Calu3 (cell line): ENCODE data around the gene DEGS2. TPM values are rescaled to one million over a fixed set of nuclear protein-coding genes. Genes with fewer than 3 reads are reported as not detected.

Source experiments
- BruUV-seq: library from RNA; stranded (reverse); fragments of 400-500 nt; replicated peaks from 2 replicates; lab custom pipeline; 2021; lab: Mats Ljungman, UMichigan
- CTCF ChIA-PET: fragments of 300-600 bp; sonication (Branson Sonifier 250); formaldehyde crosslinking; loops from one replicate; lab custom pipeline; 2022; ENCODE audit warnings: antibody characterized with exemption; lab: Charles Lee
- DNase-seq: peaks from one replicate; pipeline ENCODE4 v3.0.0; 2022
- H3K27ac Mint-ChIP-seq: one replicate; pipeline ENCODE4 v1.8.0; 2022; ENCODE audit warnings: mixed read lengths; ENCODE audit not compliant: unreplicated experiment
- H3K27me3 Mint-ChIP-seq: one replicate; pipeline ENCODE4 v1.8.0; 2022; ENCODE audit warnings: mixed read lengths; ENCODE audit not compliant: unreplicated experiment
- H3K36me3 Mint-ChIP-seq: one replicate; pipeline ENCODE4 v1.8.0; 2022; ENCODE audit warnings: mild to moderate bottlenecking, moderate library complexity, mixed read lengths; ENCODE audit not compliant: insufficient read depth, unreplicated experiment
- H3K4me1 Mint-ChIP-seq: one replicate; pipeline ENCODE4 v1.8.0; 2022; ENCODE audit warnings: mild to moderate bottlenecking, low read depth, mixed read lengths; ENCODE audit not compliant: unreplicated experiment
- H3K4me3 Mint-ChIP-seq: one replicate; pipeline ENCODE4 v1.8.0; 2022; ENCODE audit warnings: mild to moderate bottlenecking, low read depth, moderate library complexity, mixed read lengths; ENCODE audit not compliant: unreplicated experiment
- H3K9me3 Mint-ChIP-seq: one replicate; pipeline ENCODE4 v1.8.0; 2022; ENCODE audit warnings: low read depth, mixed read lengths; ENCODE audit not compliant: unreplicated experiment
- intact Hi-C: fragments of 100-400 bp; cut with micrococcal nuclease; formaldehyde crosslinking; loops from one replicate; pipeline ENCODE4 v1.10.0; 2022; ENCODE audit not compliant: unreplicated experiment
- total RNA-seq: library from RNA; stranded (reverse); gene quantifications from 2 replicates; pipeline ENCODE4 v1.2.3, GENCODE V29; 2022
- TF ChIP-seq, protein P1 (sequence below): fragments of 200-600 bp; IDR thresholded peaks from one replicate; pipeline ENCODE4 v1.8.0; 2022; ENCODE audit warnings: antibody characterized with exemption; ENCODE audit not compliant: unreplicated experiment

DEGS2 gene
- total RNA-seq, 1 experiment from 2014 or later = 2.5 TPM

DNA sequence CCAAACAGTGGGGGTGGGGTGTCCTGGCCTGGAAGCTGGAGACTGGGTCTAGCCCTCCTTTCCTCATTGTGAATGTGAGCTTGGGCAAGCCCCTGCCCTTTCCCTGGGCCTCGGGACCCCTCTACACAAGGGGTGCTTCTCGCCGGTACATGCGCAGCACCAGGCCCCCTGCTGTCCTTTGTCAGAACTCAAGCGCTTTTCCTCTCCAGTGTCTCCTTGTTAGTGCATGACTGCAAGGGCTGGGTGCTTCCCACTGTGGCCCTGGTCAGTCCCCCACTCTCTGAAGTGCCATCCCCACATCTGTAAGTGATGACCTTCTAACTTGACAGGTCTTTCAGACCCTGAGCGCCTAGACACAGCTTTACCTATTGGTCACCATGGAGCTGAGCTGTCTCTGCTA is 44.2 kb downstream of the DEGS2 start:
- no peaks in the 10 kb centered on the region for H3K36me3 Mint-ChIP-seq
- no peak for DNase-seq
- TF ChIP-seq, protein P1, sequence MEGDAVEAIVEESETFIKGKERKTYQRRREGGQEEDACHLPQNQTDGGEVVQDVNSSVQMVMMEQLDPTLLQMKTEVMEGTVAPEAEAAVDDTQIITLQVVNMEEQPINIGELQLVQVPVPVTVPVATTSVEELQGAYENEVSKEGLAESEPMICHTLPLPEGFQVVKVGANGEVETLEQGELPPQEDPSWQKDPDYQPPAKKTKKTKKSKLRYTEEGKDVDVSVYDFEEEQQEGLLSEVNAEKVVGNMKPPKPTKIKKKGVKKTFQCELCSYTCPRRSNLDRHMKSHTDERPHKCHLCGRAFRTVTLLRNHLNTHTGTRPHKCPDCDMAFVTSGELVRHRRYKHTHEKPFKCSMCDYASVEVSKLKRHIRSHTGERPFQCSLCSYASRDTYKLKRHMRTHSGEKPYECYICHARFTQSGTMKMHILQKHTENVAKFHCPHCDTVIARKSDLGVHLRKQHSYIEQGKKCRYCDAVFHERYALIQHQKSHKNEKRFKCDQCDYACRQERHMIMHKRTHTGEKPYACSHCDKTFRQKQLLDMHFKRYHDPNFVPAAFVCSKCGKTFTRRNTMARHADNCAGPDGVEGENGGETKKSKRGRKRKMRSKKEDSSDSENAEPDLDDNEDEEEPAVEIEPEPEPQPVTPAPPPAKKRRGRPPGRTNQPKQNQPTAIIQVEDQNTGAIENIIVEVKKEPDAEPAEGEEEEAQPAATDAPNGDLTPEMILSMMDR = no peak
- no peaks in the 10 kb centered on the region for H3K9me3 Mint-ChIP-seq
- H3K27me3 Mint-ChIP-seq = no peaks in the 10 kb centered on the region
- CTCF ChIA-PET = interaction anchor here (1.0 kb wide), 1 partner anchor 78 kb away, joined by 3 read pairs; no protein-coding TSS in a partner anchor
- intact Hi-C loops = no loop called here
- no peak overlapping the region for H3K4me3 Mint-ChIP-seq
- H3K27ac Mint-ChIP-seq = no peak overlapping the region
- H3K4me1 Mint-ChIP-seq = no peaks in the 10 kb centered on the region
- BruUV-seq = no TSS peak

DNA sequence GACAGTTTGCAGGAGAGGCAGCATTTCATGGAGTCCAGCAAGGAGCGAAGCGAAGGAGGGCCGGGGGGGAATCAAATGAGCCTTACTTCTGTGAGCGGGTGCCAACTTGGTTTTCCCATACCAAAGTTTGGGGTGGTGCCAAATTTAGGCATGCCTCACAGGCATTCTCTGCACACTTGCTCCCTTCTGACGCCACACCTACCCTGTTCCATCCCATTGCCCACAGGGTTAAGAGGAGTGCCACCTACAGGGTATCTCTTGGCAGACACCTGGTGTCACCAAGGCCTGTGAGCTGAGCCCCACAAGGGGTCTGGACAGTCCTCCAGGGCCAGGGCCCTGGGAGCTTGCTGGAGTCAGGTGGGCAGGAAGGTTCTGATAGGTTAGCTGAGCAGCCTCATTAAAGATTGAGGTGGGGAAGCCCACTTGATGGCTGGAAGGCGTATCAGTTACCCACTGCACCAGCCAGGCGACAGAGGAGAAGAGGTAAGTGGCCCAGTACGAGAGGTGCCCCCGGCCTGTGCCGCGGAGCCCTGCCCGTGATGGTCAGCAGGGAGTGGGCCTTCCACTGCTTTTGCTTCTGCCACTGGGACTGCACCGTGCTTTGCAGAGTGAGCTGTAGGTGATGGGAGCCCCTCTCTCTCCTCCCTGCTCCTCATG is 45.2 kb downstream of the DEGS2 start:
- TF ChIP-seq, protein P1 = no peak
- no peak for DNase-seq
- no TSS peak for BruUV-seq
- H3K27me3 Mint-ChIP-seq = no peaks in the 10 kb centered on the region
- peaks cover 2% of the 10 kb centered on the region for H3K4me1 Mint-ChIP-seq
- H3K9me3 Mint-ChIP-seq = no peaks in the 10 kb centered on the region
- intact Hi-C loops = no loop called here
- CTCF ChIA-PET = no interaction called here
- H3K27ac Mint-ChIP-seq = no peak overlapping the region
- H3K36me3 Mint-ChIP-seq = no peaks in the 10 kb centered on the region
- no peak overlapping the region for H3K4me3 Mint-ChIP-seq

DNA sequence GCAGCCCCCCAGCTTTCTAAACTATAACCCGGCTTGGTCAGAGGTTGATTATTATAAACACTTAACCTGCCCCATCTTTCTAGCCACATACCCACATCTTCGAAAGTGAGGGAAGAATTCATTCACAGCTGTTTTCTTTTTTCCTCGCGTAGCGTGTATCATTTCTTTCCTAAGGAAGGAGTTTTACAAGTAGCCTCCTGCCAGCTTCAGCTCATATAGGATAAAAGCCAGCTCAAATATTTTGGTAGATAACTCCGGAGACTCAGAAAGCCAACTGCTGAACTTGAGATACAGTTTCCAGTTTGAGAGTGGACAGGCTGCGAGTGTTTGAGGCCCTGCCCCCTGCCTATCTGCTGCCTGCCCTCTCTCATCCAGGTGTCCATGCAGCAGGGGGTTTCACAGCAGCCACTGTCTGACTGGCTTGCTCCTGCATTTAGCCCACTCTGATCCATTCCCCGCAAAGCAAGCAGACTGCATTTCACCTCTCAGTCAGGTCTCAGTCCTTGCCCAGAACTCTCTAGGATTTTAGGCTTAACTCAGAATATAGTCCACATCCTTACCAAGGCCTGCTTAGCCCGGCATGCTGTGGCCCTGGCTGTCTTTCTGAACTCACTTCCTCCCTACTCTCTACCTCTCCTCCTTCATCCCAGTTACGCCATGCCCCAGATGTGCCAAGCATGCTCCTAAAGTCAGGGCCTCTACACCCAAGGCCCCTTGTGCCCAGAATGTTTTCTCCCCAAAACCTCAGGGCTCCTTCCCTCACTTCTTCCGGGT is 47.3 kb downstream of the DEGS2 start:
- no TSS peak for BruUV-seq
- TF ChIP-seq, protein P1 = no peak
- Mint-ChIP-seq H3K27ac (no peak overlapping the region), H3K36me3 (no peaks in the 10 kb centered on the region), H3K27me3 (no peaks in the 10 kb centered on the region), H3K4me3 (no peak overlapping the region), H3K9me3 (no peaks in the 10 kb centered on the region), H3K4me1 (peaks cover 16% of the 10 kb centered on the region)
- no peak for DNase-seq
- CTCF ChIA-PET = no interaction called here
- intact Hi-C loops = no loop called here

DNA sequence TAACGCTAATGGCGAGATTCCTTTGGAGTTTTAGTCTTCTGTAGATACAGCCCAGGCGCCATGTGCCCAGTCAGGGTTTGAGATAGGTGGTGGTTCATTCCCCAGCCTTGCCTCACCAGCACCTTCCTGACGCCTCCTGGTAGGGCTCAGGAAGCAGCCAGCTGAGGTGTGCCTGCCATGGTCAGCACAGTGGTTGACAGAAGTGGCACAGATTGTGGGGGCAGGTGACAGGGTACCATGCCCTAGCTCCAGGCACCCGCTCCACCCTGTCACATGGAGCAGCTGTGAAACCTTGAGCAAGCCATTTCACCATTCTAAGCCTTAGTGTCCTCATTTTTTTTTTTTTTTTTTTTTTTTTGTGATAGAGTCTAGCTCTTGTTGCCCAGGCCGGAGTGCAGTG is 48.6 kb downstream of the DEGS2 start:
- H3K27ac Mint-ChIP-seq = no peak overlapping the region
- TF ChIP-seq, protein P1 = no peak
- no peak for DNase-seq
- H3K9me3 Mint-ChIP-seq = no peaks in the 10 kb centered on the region
- H3K36me3 Mint-ChIP-seq = no peaks in the 10 kb centered on the region
- H3K4me3 Mint-ChIP-seq = no peak overlapping the region
- no peaks in the 10 kb centered on the region for H3K27me3 Mint-ChIP-seq
- peaks cover 16% of the 10 kb centered on the region for H3K4me1 Mint-ChIP-seq
- intact Hi-C loops = no loop called here
- no TSS peak for BruUV-seq
- CTCF ChIA-PET = interaction anchor here (1.1 kb wide), 1 partner anchor 82 kb away, joined by 3 read pairs; no protein-coding TSS in a partner anchor
